IMR-90 (cell line): ENCODE measurements around the gene CDH23. TPM values are rescaled to one million over a fixed set of nuclear protein-coding genes. Genes with fewer than 3 reads are reported as not detected.
A peak's percentile ranks its signal among the peaks of the same experiment; 100 is the strongest.

ENCODE experiments used
- ATAC-seq: fragments of 200-7000 bp; cut with Tn5 transposase; 2 replicates; pipeline ENCODE4 v1.9.1; 2020; ENCODE audit warnings: low read depth, mild to moderate bottlenecking, moderate library complexity
- BruUV-seq: library from RNA; stranded (reverse); fragments of 400-500 nt; replicated peaks from 2 replicates; lab custom pipeline; 2021; lab: Mats Ljungman, UMichigan
- CTCF ChIA-PET: fragments of 300-600 bp; formaldehyde crosslinking; extraction: SDS; loops from one replicate; lab custom pipeline; 2021; ENCODE audit warnings: antibody characterized with exemption; lab: Yijun Ruan, JAX
- POLR2A ChIA-PET: fragments of 300-600 bp; sonication (Branson Sonifier 250); formaldehyde crosslinking; loops from one replicate; lab custom pipeline; 2022; ENCODE audit warnings: antibody characterized with exemption; ENCODE audit not compliant: unreplicated experiment; lab: Charles Lee
- DNase-seq: peaks from one replicate; pipeline ENCODE4 v3.0.0; 2013
- H2AFZ ChIP-seq: replicated peaks from 2 replicates; pipeline ENCODE3; 2013; ENCODE audit warnings: low read length, mild to moderate bottlenecking; ENCODE audit not compliant: poor library complexity
- H2AK5ac ChIP-seq: 2 replicates; pipeline ENCODE4 v1.6.1; 2013; ENCODE audit warnings: low read depth, low read length, inconsistent platforms
- H2AK9ac ChIP-seq: replicated peaks from 2 replicates; pipeline ENCODE3; 2013; ENCODE audit warnings: mild to moderate bottlenecking, low read depth, low read length, moderate library complexity; ENCODE audit not compliant: poor library complexity
- H2BK120ac ChIP-seq: 2 replicates; pipeline ENCODE4 v1.6.1; 2013; ENCODE audit warnings: low read depth, low read length, inconsistent platforms
- H2BK15ac ChIP-seq: 3 replicates; pipeline ENCODE4 v1.6.1; 2013; ENCODE audit warnings: low read depth, low read length, inconsistent platforms
- H2BK20ac ChIP-seq: 2 replicates; pipeline ENCODE4 v1.6.1; 2013; ENCODE audit warnings: low read depth, mild to moderate bottlenecking, inconsistent platforms, low read length, moderate library complexity
- H2BK5ac ChIP-seq: 2 replicates; pipeline ENCODE4 v1.6.1; 2013; ENCODE audit warnings: mild to moderate bottlenecking, low read depth, low read length, inconsistent platforms; ENCODE audit not compliant: poor library complexity, severe bottlenecking
- H3K14ac ChIP-seq: replicated peaks from 2 replicates; pipeline ENCODE4 v1.6.1; 2013; ENCODE audit warnings: low read depth, low read length, inconsistent platforms
- H3K18ac ChIP-seq: 2 replicates; pipeline ENCODE4 v1.6.1; 2013; ENCODE audit warnings: low read depth, low read length, control low read depth
- H3K23ac ChIP-seq: 2 replicates; pipeline ENCODE4 v1.6.1; 2013; ENCODE audit warnings: low read depth, low read length, inconsistent platforms
- H3K27ac ChIP-seq: 2 replicates; pipeline ENCODE4 v1.5.1; 2013; ENCODE audit warnings: mild to moderate bottlenecking, control low read depth, low read length; ENCODE audit not compliant: insufficient read depth
- H3K27me3 ChIP-seq: 2 replicates; pipeline ENCODE4 v1.6.1; 2013; ENCODE audit warnings: low read length; ENCODE audit not compliant: control insufficient read depth, insufficient read depth
- H3K36me3 ChIP-seq: 2 replicates; pipeline ENCODE4 v1.6.1; 2013; ENCODE audit warnings: low read length, mixed read lengths; ENCODE audit not compliant: control insufficient read depth, insufficient read depth
- H3K4ac ChIP-seq: 2 replicates; pipeline ENCODE4 v1.6.1; 2013; ENCODE audit warnings: low read depth, low read length, inconsistent platforms
- H3K4me1 ChIP-seq: 2 replicates; pipeline ENCODE4 v1.6.1; 2013; ENCODE audit warnings: low read length, mixed read lengths; ENCODE audit not compliant: control insufficient read depth, insufficient read depth
- H3K4me2 ChIP-seq: 2 replicates; pipeline ENCODE4 v1.6.1; 2013; ENCODE audit warnings: low read depth, mild to moderate bottlenecking, control low read depth, low read length, moderate library complexity
- H3K4me3 ChIP-seq: 2 replicates; pipeline ENCODE4 v1.5.1; 2013; ENCODE audit warnings: low read depth, mild to moderate bottlenecking, control low read depth, low read length, moderate library complexity; ENCODE audit not compliant: insufficient read depth
- H3K56ac ChIP-seq: 2 replicates; pipeline ENCODE4 v1.6.1; 2013; ENCODE audit warnings: low read length, inconsistent platforms; ENCODE audit not compliant: insufficient read depth; ENCODE audit errors: extremely low read depth
- H3K79me1 ChIP-seq, 2 experiments: 2 replicates each; pipeline ENCODE4 v1.6.1; 2013; ENCODE audit warnings: low read length in 2 of 2, inconsistent platforms in 1 of 2, low read depth in 1 of 2
- H3K9ac ChIP-seq: 2 replicates; pipeline ENCODE4 v1.6.1; 2013; ENCODE audit warnings: low read depth, low read length, control low read depth
- H3K9me1 ChIP-seq: 2 replicates; pipeline ENCODE4 v1.6.1; 2013; ENCODE audit warnings: low read length, inconsistent platforms; ENCODE audit not compliant: insufficient read depth
- H3K9me3 ChIP-seq: 2 replicates; pipeline ENCODE4 v1.6.1; 2013; ENCODE audit warnings: low read length; ENCODE audit not compliant: control insufficient read depth, insufficient read depth
- H4K20me1 ChIP-seq: 2 replicates; pipeline ENCODE4 v1.6.1; 2013; ENCODE audit warnings: low read length, inconsistent platforms; ENCODE audit not compliant: insufficient read depth
- H4K5ac ChIP-seq: 2 replicates; pipeline ENCODE4 v1.6.1; 2013; ENCODE audit warnings: mild to moderate bottlenecking, low read depth, low read length, control low read depth
- H4K8ac ChIP-seq, 2 experiments: 2 replicates each; pipeline ENCODE4 v1.6.1; 2013; ENCODE audit warnings: low read depth in 2 of 2, low read length in 2 of 2, control low read depth in 1 of 2, inconsistent platforms in 1 of 2
- H4K91ac ChIP-seq: 2 replicates; pipeline ENCODE4 v1.6.1; 2013; ENCODE audit warnings: low read depth, low read length, inconsistent platforms; ENCODE audit not compliant: insufficient read depth
- BHLHE40 ChIP-seq: fragments of 150-350 bp; IDR thresholded peaks from 2 replicates; pipeline ENCODE4 v1.6.1; 2016; ENCODE audit warnings: mild to moderate bottlenecking, low read depth, low read length
- CEBPB ChIP-seq: IDR thresholded peaks from 2 replicates; pipeline ENCODE4 v1.6.1; 2012; ENCODE audit warnings: low read depth, low read length, improper control_type of control experiment
- CHD1 ChIP-seq: IDR thresholded peaks from 2 replicates; pipeline ENCODE4 v1.6.1; 2012; ENCODE audit warnings: low read depth, low read length, improper control_type of control experiment
- FOS ChIP-seq: fragments of 150-350 bp; IDR thresholded peaks from 2 replicates; pipeline ENCODE4 v1.6.1; 2016; ENCODE audit warnings: low read depth, low read length
- MAFK ChIP-seq: IDR thresholded peaks from 2 replicates; pipeline ENCODE4 v1.6.1; 2012; ENCODE audit warnings: low read depth, low read length, improper control_type of control experiment
- MAZ ChIP-seq: IDR thresholded peaks from 2 replicates; pipeline ENCODE4 v1.6.1; 2012; ENCODE audit warnings: low read depth, mild to moderate bottlenecking, low read length, improper control_type of control experiment, moderate library complexity, borderline replicate concordance
- MXI1 ChIP-seq: IDR thresholded peaks from 2 replicates; pipeline ENCODE4 v1.6.1; 2012; ENCODE audit warnings: low read depth, mild to moderate bottlenecking, low read length, moderate library complexity, borderline replicate concordance
- NFE2L2 ChIP-seq: fragments of 150-350 bp; IDR thresholded peaks from 2 replicates; pipeline ENCODE4 v1.6.1; 2016; ENCODE audit warnings: low read depth, mild to moderate bottlenecking, low read length
- POLR2A ChIP-seq: IDR thresholded peaks from 2 replicates; pipeline ENCODE4 v1.6.1; 2012; ENCODE audit warnings: mild to moderate bottlenecking, low read depth, low read length
- RAD21 ChIP-seq: IDR thresholded peaks from 2 replicates; pipeline ENCODE4 v1.6.1; 2012; ENCODE audit warnings: low read length, improper control_type of control experiment
- RCOR1 ChIP-seq: IDR thresholded peaks from 2 replicates; pipeline ENCODE4 v1.6.1; 2012; ENCODE audit warnings: mild to moderate bottlenecking, low read length, improper control_type of control experiment; ENCODE audit not compliant: insufficient replicate concordance
- RFX5 ChIP-seq: IDR thresholded peaks from 2 replicates; pipeline ENCODE4 v1.8.0; 2012; ENCODE audit warnings: low read depth, mild to moderate bottlenecking, low read length, moderate library complexity
- SMC3 ChIP-seq: fragments of 150-350 bp; IDR thresholded peaks from 2 replicates; pipeline ENCODE4 v1.6.1; 2016; ENCODE audit warnings: low read depth, mild to moderate bottlenecking, antibody characterized with exemption, low read length, moderate library complexity
- WGBS, 2 experiments: methylation state at CpG; one replicate each; pipeline versions ENCODE4 v1.1.5 to v1.1.7; 2013; ENCODE audit warnings: missing lambda C conversion rate in 2 of 2; ENCODE audit not compliant: insufficient read length in 1 of 2; ENCODE audit errors: extremely low coverage in 2 of 2; 5-methylcytosine and 5-hydroxymethylcytosine counted together
- dilution Hi-C: fragments of 300-500 bp; cut with HindIII; formaldehyde crosslinking; loops from one replicate; pipeline ENCODE4 v1.14.3; 2018; ENCODE audit warnings: low sequenced_read_pairs; ENCODE audit not compliant: unreplicated experiment
- in situ Hi-C: fragments of 300-500 bp; cut with MboI; formaldehyde crosslinking; loops from 3 replicates; pipeline ENCODE4 v1.14.3; 2019; ENCODE audit warnings: low sequenced_read_pairs, inconsistent platforms, mixed read lengths
- intact Hi-C: fragments of 100-400 bp; cut with micrococcal nuclease; formaldehyde crosslinking; loops from 2 replicates; pipeline ENCODE4 v1.10.0; 2022
- polyA plus RNA-seq, 3 experiments: library from polyadenylated mRNA; depleted of rRNA; stranded (reverse); fragments of >200 nt; gene quantifications; 2 replicates each; pipeline ENCODE4 v1.2.3, GENCODE V29; 2012; ENCODE audit warnings: low replicate concordance in 1 of 3
- total RNA-seq: library from RNA; depleted of rRNA; stranded (reverse); fragments of >200 nt; gene quantifications from 2 replicates; pipeline ENCODE4 v1.2.3, GENCODE V29; 2012
- TF ChIP-seq, protein P1 (sequence below): conservative IDR thresholded peaks from 2 replicates; pipeline ENCODE4 v1.5.1; 2012; ENCODE audit warnings: mild to moderate bottlenecking, low read depth, low read length, improper control_type of control experiment
- TF ChIP-seq, protein P2 (sequence below): fragments of 150-350 bp; IDR thresholded peaks from 2 replicates; pipeline ENCODE4 v1.6.1; 2016; ENCODE audit warnings: low read depth, mild to moderate bottlenecking, low read length, moderate library complexity, borderline replicate concordance
- TF ChIP-seq, protein P3 (sequence below): fragments of 150-350 bp; IDR thresholded peaks from 2 replicates; pipeline ENCODE4 v1.6.1; 2017; ENCODE audit warnings: mild to moderate bottlenecking, antibody characterized with exemption, low read length, low read depth

Gene CDH23
- total and polyA plus RNA-seq, 2 of the 4 experiments (the other 2 are of a cell fraction): under 0.01 to 0.03 TPM

DNA sequence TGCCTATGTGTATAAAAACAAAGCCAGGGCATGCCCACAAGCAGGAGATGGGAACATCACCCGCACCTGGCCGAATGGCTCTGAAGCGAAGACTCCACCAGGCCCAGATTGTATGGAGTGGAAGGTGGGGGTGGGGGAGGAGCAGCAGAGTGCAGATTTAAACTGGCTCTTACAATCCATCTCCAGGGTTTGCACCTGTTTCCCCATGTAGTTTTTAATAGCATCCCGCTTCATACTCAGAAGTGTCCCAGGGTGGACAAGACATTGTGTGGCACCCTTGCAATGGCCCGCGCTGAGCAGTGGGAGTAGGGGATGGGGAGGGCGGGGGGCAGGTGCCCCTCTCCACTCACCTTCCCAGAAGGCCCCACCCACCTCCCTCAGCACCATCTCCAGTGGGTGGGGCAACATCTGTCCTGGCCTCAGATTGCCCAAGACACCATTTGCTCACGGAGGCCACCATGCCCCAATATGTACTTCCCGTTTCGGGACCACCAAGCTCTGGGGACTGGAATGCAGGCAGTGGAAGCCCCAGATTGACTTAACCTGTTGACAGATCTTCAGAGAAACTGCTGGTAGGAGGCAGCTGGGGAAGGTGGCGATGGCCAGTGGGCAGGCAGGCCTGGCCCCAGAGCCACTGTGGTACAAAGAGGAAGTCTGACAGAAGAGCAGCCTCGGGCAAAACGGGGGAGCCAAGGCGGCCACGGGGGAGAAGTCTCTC lies 353.6 kb downstream of the CDH23 start:
- Histone ChIP-seq H3K27ac (no peak overlapping the region), H3K14ac (no peak overlapping the region), H2BK20ac (no peak overlapping the region), H3K4me2 (no peak overlapping the region), H3K56ac (no peak overlapping the region), H4K5ac (no peak overlapping the region), H4K20me1 (no peaks in the 10 kb centered on the region), H2AK9ac (peak overlapping the region; percentile 46), H3K9me1 (0 out of 2 replicates have a peak, but pooled peaks cover 5% of the 10 kb centered on the region), H3K9ac (no peak overlapping the region), H3K9me3 (no peaks in the 10 kb centered on the region), H3K27me3 (peaks cover 7% of the 10 kb centered on the region), H3K4ac (no peak overlapping the region), H2BK15ac (no peak overlapping the region), H2BK5ac (no peak overlapping the region), H3K4me3 (no peak overlapping the region), H3K4me1 (peaks cover 1% of the 10 kb centered on the region; the same call in 1 of the 2 replicates), H2AK5ac (no peak overlapping the region), H3K79me1 (no peaks in the 10 kb centered on the region), H3K23ac (no peak overlapping the region), H4K91ac (no peak overlapping the region), H3K18ac (no peak overlapping the region), H3K36me3 (peaks cover 10% of the 10 kb centered on the region; the same call in 1 of the 2 replicates), H2AFZ (no peak overlapping the region), H2BK120ac (no peak overlapping the region), H4K8ac (no peak overlapping the region)
- DNase-seq: no peak
- intact Hi-C loops: no loop called here
- WGBS, 2 experiments: 100% methylated on average over 1 of the region's 15 CpGs; no CpG with 5 or more reads in 1 of the 2 experiments
- POLR2A ChIA-PET: no interaction called here
- no peak for ATAC-seq
- no peak for TF ChIP-seq BHLHE40
- no peak for TF ChIP-seq CHD1
- no peak for TF ChIP-seq SMC3
- no peak for TF ChIP-seq FOS
- no peak for TF ChIP-seq RCOR1
- TF ChIP-seq, protein P1, sequence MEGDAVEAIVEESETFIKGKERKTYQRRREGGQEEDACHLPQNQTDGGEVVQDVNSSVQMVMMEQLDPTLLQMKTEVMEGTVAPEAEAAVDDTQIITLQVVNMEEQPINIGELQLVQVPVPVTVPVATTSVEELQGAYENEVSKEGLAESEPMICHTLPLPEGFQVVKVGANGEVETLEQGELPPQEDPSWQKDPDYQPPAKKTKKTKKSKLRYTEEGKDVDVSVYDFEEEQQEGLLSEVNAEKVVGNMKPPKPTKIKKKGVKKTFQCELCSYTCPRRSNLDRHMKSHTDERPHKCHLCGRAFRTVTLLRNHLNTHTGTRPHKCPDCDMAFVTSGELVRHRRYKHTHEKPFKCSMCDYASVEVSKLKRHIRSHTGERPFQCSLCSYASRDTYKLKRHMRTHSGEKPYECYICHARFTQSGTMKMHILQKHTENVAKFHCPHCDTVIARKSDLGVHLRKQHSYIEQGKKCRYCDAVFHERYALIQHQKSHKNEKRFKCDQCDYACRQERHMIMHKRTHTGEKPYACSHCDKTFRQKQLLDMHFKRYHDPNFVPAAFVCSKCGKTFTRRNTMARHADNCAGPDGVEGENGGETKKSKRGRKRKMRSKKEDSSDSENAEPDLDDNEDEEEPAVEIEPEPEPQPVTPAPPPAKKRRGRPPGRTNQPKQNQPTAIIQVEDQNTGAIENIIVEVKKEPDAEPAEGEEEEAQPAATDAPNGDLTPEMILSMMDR: no peak
- TF ChIP-seq MXI1: no peak
- no peak for TF ChIP-seq MAFK
- no peak for TF ChIP-seq CEBPB
- no peak for TF ChIP-seq RFX5
- TF ChIP-seq NFE2L2: no peak
- TF ChIP-seq RAD21: no peak
- TF ChIP-seq, protein P2, sequence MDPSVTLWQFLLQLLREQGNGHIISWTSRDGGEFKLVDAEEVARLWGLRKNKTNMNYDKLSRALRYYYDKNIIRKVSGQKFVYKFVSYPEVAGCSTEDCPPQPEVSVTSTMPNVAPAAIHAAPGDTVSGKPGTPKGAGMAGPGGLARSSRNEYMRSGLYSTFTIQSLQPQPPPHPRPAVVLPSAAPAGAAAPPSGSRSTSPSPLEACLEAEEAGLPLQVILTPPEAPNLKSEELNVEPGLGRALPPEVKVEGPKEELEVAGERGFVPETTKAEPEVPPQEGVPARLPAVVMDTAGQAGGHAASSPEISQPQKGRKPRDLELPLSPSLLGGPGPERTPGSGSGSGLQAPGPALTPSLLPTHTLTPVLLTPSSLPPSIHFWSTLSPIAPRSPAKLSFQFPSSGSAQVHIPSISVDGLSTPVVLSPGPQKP: no peak
- no peak for TF ChIP-seq MAZ
- no peak for TF ChIP-seq POLR2A
- TF ChIP-seq, protein P3, sequence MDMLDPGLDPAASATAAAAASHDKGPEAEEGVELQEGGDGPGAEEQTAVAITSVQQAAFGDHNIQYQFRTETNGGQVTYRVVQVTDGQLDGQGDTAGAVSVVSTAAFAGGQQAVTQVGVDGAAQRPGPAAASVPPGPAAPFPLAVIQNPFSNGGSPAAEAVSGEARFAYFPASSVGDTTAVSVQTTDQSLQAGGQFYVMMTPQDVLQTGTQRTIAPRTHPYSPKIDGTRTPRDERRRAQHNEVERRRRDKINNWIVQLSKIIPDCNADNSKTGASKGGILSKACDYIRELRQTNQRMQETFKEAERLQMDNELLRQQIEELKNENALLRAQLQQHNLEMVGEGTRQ: no peak
- in situ Hi-C loops: no loop called here
- CTCF ChIA-PET: no interaction called here
- no TSS peak for BruUV-seq
- dilution Hi-C loops: no loop called here
